ENCODE measurements around the gene ZNF512.
"Not testable (repeated sequence)": the region's sequence is repeated elsewhere in the genome, so short reads cannot be mapped to it uniquely, and the experiment has no call there.

The ZNF512 gene

GRCh38 chr2:27582695-27583389, at the start of gene ZNF512:
Gene ZNF512 (plus strand): TSS chr2:27583042. CDS start chr2:27583113, 71 bp downstream.
- ATAC-seq = peak; percentile 85

DNA sequence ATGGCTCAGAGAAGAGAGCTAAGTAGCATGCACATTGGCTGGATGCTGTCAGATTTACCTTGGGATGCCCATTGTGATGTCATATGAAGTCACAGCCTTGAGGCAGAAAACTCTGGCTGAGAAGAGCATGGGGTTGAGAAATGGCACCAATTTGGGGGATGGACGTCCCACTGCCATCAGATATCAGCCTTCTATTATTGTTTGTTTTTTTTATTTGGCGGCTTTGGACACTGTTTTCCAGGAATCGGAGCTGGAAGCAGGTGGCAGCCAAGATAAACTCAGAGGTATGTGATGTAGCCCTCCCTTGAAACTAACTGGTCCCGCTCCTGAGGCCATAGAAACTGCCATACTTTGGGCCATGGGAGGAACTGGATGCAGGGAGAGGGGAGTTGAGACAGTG, 45.6 kb upstream of the ZNF512 start:
- ATAC-seq (no peak), DNase-seq (no peak)

More at GRCh38 chr2:27582695-27583389, at the start of gene ZNF512:
- DNase-seq = peak; percentile 89

DNA sequence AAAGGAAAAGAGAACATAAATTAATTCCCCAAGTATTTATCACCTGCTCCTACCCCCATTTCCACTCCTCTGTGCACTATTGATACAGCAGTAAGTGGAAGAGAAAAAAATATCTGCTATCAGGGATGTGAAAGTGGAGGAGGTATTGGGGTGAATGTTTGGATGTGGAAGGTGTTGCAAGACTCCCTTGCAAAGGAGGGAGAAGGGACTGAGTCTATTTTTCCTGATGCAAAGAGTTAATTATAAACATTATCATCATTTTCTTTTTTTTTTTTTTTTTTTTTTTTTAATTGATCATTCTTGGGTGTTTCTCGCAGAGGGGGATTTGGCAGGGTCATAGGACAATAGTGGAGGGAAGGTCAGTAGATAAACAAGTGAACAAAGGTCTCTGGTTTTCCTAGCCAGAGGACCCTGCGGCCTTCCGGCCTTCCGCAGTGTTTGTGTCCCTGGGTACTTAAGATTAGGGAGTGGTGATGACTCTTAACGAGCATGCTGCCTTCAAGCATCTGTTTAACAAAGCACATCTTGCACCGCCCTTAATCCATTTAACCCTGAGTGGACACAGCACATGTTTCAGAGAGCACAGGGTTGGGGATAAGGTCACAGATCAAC, 43.9 kb upstream of the ZNF512 start:
- ATAC-seq, DNase-seq: not testable (repeated sequence)

DNA sequence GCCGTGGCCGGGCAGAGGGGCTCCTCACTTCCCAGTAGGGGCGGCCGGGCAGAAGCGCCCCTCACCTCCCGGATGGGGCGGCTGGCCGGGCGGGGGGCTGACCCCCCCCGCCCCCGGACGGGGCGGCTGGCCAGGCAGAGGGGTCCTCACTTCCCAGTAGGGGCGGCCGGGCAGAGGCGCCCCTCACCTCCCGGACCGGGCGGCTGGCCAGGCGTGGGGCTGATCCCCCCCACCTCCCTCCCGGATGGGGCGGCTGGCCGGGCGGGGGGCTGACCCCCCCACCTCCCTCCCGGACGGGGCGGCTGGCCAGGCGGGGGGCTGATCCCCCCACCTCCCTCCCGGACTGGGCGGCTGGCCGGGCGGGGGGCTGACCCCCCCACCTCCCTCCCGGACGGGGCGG, 43.2 kb upstream of the ZNF512 start:
- DNase-seq, ATAC-seq: not testable (repeated sequence)

DNA sequence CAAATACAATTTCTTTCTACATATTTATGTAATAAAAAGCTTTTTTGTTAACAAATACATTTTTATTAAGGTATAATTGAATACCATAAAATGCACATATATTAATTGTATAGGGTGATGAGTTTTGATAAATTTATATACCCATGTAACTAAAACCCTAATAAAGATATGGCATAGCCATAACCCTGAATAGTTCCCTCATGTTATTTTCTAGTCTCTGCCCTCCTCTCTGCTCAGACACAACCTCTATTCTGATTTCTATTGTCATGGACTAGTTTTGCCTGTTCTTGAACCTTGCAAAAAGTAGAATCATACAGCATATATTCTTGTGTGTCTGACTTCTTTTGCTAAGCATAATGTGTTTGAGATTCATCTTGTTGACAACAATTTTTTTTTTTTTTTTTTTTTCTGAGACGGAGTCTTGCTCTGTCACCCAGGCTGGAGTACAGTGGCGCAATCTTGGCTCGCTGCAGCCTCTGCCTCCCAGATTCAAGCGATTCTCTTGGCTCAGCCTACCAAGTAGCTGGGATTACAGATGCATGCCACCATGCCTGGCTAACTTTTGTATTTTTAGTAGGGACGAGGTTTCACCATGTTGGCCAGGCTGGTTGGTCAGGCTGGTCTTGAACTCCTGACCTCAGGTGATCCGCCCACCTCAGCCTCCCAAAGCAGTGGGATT, 38.6 kb upstream of the ZNF512 start:
- ATAC-seq (no peak), DNase-seq (no peak)

DNA sequence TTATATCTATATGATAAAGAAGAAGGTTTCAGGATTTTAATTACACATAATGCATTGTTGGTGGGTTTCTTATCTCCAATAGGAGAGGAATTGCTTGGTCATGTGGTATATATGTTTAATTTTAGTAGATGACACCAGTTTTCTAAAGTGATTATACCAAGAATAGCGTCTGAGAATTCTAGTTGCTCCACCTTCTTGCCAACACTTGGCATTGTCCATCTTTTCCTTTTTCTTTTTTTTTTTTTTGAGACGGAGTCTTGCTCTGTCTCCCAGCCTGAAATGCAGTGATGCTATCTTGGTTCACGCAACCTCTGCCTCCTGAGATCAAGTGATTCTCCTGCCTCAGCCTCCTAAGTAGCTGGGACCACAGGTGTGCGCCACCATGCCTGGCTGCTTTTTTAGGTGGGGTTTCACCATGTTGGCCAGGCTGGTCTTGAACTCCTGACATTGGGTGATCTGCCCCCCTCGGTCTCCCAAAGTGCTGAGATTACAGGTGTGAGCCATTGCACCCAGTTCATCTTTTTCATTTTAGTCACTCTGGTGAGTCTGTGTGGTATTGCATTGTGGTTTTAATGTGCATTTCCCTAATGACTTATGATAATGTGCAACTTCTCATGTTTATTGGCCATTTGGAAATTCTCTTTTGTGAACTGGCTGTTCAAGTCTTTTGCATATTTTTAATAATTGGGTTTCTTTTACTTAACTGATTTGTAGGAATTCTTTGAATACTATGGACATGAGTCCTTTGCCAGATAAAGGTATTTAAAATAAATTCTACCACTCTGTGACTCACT, 37.3 kb upstream of the ZNF512 start:
- no peak for DNase-seq
- ATAC-seq = no peak

- ATAC-seq = no peak
Measured at GRCh38 chr2:27549303-27549702, 33.5 kb upstream of the ZNF512 start.

DNA sequence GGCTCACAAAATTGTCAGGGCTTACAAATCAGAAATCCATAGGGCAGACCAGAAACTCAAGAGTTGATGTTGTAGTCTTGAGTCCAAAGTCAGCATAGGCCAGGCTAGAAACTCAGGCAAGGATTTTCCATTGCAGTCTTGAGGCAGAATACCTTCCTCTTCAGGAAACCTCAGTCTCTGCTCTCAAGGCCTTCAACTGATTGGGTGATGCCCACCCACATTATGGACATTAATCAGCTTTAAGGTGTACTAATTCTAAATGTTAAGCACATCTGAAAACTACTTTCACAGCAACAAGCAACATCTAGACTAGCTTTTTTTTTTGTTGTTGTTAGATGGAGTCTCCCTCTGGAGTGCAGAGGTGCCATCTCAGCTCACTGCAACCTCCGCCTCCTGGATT, 31.3 kb upstream of the ZNF512 start:
- ATAC-seq = no peak

More at GRCh38 chr2:27549303-27549702, 33.5 kb upstream of the ZNF512 start:
- no peak for DNase-seq

DNA sequence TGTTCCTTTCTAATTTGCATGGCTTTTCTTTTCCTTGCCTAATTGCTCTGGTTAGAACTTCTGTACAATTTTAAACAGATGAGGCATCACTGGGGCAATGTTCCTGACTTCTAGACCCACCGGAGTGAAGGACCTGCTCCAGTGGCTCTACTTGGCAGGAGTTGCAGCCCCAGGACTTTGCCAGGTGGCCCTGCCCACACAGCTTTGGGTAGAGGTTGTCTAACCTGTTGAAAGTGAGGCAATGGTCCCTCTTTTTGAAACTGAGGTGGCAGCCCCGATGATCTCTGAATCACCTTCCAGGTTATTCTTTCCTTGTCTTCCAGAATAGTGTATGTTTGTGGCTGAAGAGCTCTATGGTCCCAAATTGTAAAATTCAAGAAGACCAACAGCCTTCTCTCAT, 29.9 kb upstream of the ZNF512 start:
- no peak for ATAC-seq
- DNase-seq = no peak

More for the DNA sequence above, 31.3 kb upstream of the ZNF512 start:
- no peak for DNase-seq

DNA sequence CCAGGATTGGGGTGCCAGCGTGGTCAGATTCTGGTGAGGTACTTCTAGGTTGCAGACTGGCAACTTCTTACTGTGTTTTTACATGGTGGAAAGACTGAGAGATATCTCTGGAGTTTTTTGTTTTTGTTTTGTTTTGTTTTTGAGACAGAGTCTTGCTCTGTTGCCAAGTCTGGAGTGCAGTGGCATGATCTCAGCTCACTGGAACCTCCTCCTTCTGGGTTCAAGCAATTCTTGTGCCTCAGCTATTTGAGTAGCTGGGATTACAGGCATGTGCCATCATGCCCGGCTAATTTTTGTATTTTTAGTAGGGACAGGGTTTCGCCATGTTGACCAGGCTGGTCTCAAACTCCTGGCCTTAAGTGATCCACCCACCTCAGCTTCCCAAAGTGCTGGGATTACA, 28.4 kb upstream of the ZNF512 start:
- not testable (repeated sequence) for DNase-seq

GRCh38 chr2:27559228-27559627, 23.6 kb upstream of the ZNF512 start:
- DNase-seq (no peak), ATAC-seq (no peak)

More for the DNA sequence above, 28.4 kb upstream of the ZNF512 start:
- ATAC-seq = not testable (repeated sequence)

DNA sequence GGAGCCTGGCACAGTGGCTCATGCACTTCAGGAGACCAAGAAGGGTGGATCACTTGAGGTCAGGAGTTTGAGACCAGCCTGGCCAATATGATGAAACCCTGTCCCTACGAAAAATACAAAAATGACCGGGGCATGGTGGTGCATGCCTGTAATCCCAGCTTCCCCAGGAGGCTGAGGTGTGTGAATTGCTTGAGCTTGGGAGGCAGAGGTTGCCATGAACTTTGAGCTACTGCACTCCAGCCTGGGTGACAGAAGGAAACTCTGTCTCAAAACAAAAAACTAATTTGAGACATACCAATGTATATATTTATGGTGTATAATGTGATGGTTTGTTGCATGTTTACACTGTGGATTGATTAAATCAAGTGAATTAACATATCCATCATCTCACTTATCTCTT, 21.8 kb upstream of the ZNF512 start:
- no peak for DNase-seq
- no peak for ATAC-seq

DNA sequence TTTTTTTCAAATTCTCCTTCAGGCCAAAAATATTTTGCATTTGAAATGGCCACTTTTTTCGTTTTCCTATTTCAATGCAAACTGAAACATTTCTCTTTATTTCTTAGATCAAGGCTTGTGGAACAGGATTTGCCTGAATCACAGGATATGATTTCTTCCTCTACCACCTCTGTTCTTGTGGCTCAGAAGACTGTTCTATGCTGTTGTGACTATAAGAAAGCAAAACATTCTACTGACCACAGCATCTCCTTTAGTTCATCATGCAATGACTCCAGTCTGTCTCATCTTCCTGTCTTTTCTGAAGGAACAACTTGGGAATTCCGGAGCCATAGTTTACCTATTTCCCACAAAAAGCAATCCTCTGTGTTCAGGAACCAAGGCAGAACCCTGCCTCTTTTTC, 16.2 kb upstream of the ZNF512 start:
- ATAC-seq (no peak), DNase-seq (no peak)

DNA sequence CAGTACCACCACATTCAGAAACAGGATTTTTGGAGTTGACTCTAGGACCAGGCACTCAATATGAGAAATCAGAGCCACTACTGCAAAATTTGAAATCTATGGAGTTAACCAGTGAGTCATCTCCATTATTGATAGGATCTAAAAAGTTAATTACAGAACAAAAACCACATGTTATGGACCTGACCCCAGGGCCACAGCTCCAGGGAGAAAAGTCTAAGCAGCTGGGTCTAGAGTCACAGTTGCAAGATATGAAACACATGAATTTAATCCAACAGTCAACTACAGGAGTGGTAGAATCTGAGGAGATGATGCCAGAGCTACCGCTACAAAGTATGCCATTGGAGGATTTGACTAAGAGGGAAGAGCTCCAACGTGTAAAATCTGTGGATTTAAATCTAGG, 13.4 kb upstream of the ZNF512 start:
- ATAC-seq (no peak), DNase-seq (no peak)

GRCh38 chr2:27571197-27571596, 11.6 kb upstream of the ZNF512 start:
- ATAC-seq = no peak
- DNase-seq = no peak

GRCh38 chr2:27571681-27572080, 11.2 kb upstream of the ZNF512 start:
- no peak for ATAC-seq
- no peak for DNase-seq

- ATAC-seq = no peak
- DNase-seq = no peak
Measured at GRCh38 chr2:27572439-27572838, 10.4 kb upstream of the ZNF512 start.

DNA sequence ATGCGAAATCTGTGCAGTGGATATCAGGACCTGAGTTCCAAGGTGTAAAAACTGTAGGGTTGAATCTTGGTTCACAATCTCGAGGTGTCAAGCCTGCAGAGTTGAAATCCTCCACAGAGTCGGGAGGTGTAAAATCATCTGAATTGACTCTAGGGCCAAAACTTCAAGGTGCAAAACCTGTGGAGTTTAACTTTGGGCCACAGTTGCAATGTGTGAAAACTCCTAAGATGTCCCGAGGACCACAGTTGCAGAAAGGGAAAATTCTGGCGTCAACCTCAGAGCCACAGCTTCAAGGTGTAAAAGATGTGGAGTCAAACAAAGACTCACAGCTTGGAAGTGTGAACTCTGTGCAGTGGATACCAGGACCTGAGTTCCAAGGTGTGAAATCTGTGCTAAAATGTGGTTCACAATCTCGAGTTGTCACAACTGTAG, 9.8 kb upstream of the ZNF512 start:
- ATAC-seq (no peak), DNase-seq (no peak)

GRCh38 chr2:27573452-27573851, 9.4 kb upstream of the ZNF512 start:
- ATAC-seq (no peak), DNase-seq (no peak)

DNA sequence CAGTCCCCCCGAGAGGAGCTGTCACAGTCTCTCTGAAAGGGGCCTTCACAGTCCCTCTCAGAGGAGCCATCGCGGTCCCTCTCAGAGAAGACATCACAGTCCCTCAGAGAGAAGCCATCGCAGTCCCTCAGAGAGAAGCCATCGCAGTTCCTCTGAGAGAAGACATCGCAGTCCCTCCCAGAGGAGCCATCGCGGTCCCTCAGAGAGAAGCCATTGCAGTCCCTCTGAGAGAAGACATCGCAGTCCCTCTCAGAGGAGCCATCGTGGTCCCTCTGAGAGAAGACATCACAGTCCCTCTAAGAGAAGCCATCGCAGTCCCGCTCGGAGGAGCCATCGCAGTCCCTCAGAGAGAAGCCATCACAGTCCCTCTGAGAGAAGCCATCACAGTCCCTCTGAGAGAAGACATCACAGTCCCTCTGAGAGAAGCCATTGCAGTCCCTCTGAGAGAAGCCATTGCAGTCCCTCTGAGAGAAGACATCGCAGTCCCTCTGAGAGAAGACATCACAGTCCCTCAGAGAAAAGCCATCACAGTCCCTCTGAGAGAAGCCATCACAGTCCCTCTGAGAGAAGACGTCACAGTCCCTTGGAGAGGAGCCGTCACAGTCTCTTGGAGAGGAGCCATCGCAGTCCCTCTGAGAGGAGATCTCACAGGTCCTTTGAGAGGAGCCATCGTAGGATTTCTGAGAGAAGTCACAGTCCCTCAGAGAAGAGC, 1.3 kb upstream of the ZNF512 start:
- no peak for DNase-seq
- no peak for ATAC-seq

GRCh38 chr2:27582129-27582694, 630 bp upstream of the ZNF512 start:
- ATAC-seq = no peak
- peak; percentile 7 for DNase-seq

All from stimulated activated naive CD8-positive, alpha-beta T cell treated with anti-CD3 and anti-CD28 coated beads, Interleukin-15, Interleukin-2, amounts not matched to agents 100 U/mL and 50 U/mL, for 24 hours (primary cell).